HG03520 (cell line): ENCODE results near the gene RTEL1.
"Not testable (repeated sequence)": the region's sequence is repeated elsewhere in the genome, so short reads cannot be mapped to it uniquely, and the experiment has no call there.

Source experiments
- ATAC-seq: cut with Tn5 transposase; IDR thresholded peaks from one replicate; pipeline ENCODE4 v1.9.1; 2021; ENCODE audit warnings: mild to moderate bottlenecking, moderate library complexity; ENCODE audit not compliant: unreplicated experiment

The RTEL1 gene

GRCh38 chr20:63627751-63628245 lies 30.3 kb upstream of the RTEL1 start:
- ATAC-seq = no peak

DNA sequence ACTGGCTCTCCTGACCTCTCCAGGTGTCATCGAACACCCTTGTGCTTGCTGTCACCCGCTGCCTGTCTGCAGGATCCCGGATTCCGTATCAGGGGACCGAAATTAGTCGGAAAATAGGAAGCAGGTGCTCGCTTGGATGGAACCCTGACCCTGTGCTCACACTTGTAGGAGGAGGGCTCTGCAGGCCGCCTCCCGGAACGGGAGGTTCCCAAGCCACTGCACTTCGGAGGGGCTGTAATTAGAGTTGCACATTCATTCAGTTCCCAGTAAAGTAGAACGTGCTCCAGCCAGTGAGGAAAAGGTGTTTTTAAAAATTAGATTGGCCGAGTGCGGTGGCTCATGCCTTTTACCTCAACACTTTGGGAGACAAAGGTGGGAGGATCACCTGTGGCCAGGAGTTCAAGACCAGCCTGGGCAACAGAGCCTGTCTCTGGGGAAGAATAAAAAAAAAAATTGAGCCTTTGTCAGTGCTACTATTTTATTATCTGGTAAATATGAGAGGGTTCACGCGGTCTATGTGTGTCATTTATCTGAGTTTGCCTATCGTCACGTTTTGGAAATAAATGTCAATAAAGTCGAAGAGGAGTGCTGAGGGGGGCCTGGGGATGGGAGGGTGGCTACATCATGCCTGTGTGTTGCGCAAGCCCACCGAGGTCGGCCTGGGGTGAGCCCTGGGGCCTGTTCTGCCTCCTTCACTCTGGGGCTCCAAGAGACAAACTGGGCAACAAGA lies 29.7 kb upstream of the RTEL1 start:
- no peak for ATAC-seq

GRCh38 chr20:63630956-63631355 lies 27.2 kb upstream of the RTEL1 start:
- ATAC-seq = not testable (repeated sequence)

DNA sequence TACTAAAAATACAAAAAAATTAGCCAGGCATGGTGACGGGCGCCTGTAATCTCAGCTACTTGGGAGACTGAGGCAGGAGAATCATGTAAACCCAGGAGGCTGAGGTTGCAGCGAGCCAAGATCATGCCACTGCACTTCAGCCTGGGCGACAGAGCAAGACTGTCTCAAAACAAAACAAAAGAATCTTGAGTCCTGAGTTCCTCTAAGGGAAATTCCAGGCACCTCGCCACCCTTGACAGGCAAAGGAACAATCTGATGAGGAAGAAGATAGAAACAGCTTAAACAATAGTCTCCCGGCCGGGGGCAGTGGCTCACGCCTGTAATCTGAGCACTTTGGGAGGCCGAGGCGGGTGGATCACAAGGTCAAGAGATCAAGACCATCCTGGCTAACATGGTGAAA lies 26.7 kb upstream of the RTEL1 start:
- not testable (repeated sequence) for ATAC-seq

DNA sequence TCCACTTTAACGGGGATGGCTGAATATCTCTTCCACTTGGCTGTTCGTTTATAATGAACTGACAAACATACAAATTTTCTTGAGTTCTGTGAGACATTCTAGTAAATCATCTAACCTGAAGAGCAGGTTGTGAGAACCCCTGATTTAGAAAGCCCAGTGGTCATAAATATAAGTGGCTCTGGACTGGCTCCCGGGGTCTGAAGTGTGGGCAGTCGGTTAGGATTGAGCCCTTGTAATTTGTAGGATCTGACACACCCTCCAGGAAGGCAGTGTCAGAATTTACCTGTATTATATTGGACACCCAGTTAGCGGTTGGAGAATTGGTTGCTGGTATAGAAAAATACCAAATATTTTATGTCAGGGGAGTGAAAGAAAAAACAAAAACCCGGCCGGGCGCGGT lies 24.4 kb upstream of the RTEL1 start:
- ATAC-seq = no peak

GRCh38 chr20:63635431-63636141 lies 22.5 kb upstream of the RTEL1 start:
- ATAC-seq = no peak

DNA sequence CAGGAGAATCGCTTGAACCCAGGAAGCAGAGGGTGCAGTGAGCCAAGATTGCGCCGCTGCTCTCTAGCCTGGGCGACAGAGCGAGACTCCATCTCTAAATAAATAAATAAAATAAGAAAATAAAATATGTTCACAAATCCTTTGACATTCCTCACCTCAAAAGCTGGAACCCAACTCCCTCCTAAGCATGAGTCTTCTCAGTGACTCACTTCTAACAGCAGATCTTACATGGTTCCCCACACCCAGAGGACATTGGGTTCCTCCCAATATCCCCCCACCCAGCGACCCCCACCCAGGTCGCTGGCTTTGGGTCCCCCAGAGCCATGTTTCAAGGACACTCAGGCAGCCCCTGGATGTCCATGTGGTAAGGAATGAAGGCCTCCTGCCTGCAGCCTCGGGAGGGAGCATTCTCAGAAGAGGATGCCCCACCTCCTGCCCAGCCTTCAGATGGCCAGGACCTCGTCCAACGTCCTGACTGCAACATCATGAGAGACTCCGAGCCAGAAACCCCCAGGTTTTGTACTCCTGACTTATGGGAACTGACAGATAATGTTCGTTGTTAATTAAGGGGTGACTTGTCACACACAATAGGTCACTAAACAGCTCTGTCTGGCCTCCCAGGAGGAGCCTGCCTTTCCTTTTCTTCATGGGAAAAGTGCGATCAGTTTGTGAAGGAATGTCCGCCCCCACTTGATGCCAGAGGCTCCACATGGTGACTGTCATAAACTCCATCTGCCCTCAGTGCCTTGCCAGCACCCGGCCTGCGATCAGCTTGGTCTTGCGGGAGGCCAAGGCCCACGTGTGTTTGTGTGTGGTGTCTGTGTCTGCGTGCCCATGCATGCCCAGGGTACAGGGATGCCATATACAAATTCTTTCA lies 21.1 kb upstream of the RTEL1 start:
- ATAC-seq = no peak

DNA sequence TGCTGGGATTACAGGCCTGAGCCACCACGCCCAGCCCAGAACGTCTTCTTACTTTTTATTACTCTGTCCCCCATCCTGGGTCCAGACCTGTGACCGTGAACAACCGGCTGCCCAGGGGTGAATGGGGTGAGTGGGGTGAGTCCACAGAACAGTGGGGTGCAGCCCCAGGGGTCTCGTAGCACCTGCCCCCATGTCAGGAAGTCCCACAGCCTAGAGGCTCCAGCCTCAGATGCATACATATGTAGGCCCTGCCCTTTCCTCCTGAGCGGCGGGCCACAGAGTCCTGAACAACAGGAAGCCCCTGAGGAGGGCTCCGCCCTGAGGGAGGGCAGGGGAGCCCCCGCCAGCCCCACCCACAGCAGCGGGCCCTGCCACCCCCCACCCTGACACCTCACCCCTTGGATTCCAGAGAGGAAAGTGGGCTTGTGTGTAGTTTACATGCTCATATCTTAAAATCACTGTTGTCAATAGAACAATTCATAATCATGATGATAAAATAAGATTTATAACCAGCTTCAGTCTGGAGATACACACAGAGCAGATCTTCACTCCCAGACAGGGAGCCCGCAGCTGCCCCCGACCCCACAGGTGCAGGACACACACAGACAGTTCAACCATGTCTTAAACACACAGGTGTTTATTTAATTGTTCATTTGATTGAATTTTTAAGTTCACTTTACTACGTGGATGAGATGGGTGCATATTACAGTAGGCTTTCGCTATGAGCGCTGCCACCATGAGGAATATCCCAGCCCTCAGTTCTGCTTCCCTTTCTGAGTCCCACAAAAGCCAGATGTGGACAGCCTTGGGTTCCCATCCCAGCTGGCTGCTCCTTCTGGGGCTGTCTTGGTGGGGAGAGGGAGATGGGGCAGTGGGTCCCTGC lies 18.8 kb upstream of the RTEL1 start:
- no peak for ATAC-seq

DNA sequence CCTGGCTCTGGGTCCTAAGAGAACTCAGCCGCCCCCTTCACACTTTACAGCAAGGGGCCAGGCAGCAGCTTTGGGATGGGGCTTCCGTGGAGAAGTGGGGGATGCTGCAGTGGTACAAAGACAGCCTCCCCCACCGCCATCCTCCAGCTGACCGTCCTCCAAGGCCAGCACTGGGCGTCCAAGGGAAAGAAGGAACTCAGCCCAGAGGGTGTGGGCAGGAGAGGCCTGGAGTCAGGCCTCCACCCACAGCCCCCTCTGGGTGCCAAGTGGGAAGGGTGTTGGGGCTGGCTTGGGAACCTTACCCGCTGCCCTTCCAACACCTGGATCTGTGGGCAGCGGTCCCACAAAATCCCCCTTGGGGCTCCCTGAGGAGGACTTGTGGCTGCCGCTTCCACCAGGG lies 18.0 kb upstream of the RTEL1 start:
- ATAC-seq = no peak

DNA sequence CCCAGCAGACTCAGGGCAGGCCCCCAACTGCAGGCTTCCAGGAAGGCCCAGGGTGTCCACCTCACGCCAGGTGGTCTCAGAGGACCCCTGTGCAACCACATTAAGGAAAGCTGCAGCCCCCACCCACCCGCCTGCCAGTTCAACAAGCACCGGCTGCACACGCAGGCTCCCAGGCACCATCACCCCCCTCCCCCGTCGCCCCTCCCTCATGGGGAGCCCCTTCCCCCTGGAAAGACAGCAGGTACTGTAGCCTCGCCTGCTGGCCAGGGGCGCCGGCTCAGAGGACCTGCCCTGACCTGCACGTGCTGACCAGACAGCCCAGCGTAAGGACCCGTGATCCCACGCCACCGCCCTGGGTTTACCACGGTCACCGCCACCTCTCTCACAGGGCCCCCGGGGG lies 17.4 kb upstream of the RTEL1 start:
- ATAC-seq = not testable (repeated sequence)

GRCh38 chr20:63641146-63641791 lies 16.8 kb upstream of the RTEL1 start:
- peak; percentile 13 for ATAC-seq

- peak; percentile 67 for ATAC-seq
These were observed 16.2 kb upstream of the RTEL1 start for GRCh38 chr20:63641792-63642523.

- ATAC-seq = no peak
These were observed 15.4 kb upstream of the RTEL1 start for GRCh38 chr20:63642527-63643247.

GRCh38 chr20:63643499-63643898 lies 14.6 kb upstream of the RTEL1 start:
- ATAC-seq = no peak

DNA sequence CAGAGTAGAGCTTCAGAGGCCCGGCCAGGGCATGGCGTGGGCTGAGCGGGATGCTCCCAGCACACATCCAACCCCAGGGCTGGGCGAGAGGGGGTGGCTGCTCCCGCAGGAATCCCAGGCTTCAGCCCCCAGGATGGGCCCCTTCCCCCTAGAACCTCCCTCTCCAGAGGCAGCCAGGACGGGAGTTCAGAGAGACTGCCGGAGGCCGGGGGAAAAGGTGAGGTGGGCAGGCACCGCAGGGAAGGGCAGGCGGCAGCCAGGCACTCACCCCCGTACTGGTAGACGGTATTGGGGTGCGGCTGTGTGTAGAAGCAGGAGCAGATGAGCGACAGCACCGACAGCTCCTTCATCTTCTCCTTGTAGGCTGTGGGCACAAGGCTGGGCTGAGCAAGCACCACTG lies 14.2 kb upstream of the RTEL1 start:
- ATAC-seq = no peak

DNA sequence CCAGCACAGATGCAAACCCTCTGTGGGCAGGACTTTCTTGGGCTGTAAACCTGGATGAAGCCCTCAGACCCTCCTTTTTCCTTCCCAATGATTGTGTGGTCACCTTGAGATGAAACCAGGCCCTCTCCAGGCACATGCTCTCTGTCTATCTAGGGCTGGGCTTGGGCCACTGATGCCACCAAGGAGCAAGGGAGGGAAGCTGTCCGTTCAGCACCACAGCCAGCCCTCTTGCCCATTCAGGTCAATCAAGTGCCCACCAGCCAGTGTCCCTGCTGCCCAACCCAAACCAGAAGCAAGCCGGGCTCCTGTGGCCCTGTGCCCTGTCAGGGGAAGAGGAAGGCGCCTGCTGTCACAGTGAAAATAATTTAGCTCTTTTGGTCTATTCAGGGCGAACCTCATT lies 12.9 kb upstream of the RTEL1 start:
- no peak for ATAC-seq

- no peak for ATAC-seq
These were observed 9.9 kb upstream of the RTEL1 start for GRCh38 chr20:63648190-63648589.

DNA sequence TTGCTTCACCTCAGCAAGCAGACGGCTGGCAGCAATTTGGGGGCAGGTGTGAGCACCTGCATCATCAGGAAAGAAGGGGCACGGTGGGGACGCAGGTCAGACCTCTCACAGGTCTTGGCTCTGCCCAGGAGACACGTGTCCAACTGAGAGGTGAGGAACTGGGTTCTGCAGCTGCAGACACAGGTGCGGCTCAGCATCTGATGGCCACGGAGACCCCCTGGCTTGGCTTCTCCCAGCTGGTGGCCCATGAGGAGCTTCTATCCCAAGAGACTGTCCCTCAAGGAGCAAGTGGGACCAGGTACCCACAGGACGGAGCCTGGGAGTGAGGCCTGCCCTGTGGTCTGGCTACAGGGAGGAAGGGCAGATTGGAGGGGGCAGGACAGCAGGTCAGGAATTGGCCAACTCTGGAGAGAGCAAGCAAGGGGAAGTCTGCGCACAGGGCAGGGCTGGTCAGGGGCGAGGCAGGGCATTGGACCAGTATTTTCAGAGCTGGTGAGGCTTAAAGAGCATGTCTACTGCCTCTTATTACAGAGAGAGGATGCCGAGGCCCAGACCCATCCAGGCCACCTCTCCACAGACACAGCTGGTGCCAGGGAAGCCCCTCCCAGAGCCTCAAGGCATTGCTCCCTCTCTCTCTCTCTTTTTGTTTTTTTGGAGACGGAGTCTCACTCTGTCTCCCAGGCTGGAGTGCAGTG lies 9.1 kb upstream of the RTEL1 start:
- ATAC-seq = no peak
